NCI-H2196 treated with DMSO at 0.1 percent for 48 hours (cell line): Measurements from ENCODE around the gene CDK2AP2.
"Not testable (repeated sequence)": the region's sequence is repeated elsewhere in the genome, so short reads cannot be mapped to it uniquely, and the experiment has no call there.

Experiments used
- DNase-seq: peaks from one replicate; lab custom pipeline; 2025; ENCODE audit not compliant: unreplicated experiment; lab: John Stamatoyannopoulos, UW

Gene CDK2AP2

DNA sequence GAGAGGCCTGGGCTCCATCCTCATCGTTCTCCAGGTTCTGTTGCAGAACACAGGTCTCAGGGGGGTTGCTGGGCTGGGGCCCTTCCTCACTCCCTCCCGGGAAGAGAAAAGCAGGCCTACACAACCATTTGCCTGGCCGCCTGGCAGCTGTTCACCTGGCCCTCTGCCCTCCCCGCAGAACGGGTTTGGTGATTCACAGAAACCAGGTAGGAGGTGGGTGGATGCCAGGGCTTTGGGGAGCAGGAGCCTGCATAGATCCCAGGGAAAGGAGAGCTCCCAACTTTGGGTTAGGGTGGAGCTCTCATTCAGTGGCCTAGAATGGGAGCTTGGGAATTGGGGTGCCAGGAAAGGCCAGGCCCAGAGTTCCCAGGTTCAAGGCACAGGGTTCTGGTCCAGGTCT is 39.9 kb downstream of the CDK2AP2 start:
- peak; percentile 20 for DNase-seq

GRCh38 chr11:67466962-67467771 is 40.8 kb downstream of the CDK2AP2 start:
- DNase-seq, result no peak

GRCh38 chr11:67466367-67466766 is 41.6 kb downstream of the CDK2AP2 start:
- no peak for DNase-seq

DNA sequence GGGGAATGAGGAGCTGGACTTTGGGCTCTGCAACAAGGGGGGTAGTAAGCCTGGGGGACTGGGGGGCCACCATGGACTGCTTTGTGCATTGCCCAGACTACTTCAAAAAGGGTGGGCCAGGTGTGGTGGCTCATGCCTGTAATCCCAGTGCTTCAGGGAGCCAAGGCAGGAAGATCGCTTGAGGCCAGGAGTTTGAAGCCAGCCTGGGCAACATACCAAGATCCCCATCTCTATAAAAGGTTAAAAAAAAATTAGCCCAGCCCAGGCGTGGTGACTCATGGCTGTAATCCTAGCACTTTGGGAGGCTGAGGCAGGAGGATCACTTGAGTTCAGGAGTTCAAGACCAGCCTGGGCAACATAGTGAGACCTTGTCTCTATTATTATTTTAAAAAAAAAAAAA is 42.4 kb downstream of the CDK2AP2 start:
- DNase-seq, result not testable (repeated sequence)

DNA sequence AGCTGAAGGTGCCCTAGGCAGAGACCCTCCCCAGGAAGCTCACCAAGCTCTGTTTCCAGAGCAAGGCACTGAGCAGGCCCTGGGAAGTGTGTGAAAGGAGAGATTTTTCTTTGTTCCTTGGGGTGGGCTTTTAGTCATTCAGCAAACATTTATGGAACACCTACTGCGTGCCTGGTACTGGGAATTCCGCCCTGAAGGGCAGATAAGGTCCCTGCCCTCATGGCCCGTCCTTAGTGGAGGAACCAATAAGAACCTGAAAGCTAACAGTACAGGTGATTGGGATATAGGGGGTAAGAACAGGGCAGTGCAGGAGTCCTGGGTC is 42.8 kb downstream of the CDK2AP2 start:
- DNase-seq, result no peak

DNA sequence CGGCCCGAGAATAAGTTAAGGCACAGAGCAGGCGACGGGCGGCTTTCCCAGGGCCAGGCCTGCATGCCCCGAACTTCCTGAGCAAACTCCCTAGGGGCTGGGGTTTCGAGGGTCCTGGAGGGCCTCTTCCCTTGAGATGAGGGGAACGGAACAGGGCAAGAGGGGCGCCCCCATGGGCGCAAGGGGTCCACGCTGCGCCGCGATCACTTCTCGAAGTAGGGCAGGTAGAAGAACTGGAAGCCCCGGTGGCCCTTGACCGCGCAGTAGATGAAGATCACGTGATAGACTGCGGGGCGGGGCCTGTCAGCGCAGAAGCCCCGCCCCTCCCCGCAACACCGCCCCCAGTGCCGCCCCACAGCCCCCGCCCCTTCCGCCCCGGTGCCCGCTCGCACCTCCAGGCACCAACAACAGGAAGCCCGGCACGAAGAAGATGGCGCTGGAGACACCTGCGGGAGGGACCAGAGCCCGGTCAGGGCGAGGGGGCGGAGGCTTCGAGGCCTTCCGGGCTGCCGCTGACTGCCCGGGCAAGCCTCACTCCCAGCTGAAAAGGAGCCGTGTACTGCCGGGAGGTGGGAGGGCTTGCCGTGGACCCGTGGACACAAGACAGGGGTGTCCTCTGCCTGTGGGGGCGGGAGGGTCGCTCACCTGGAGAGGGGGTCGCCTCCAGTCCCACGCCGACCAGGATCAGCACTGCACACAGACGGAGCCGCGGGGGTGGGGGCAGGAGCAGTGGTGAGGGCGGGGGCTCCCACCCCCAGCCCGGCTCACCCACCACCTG is 43.4 kb downstream of the CDK2AP2 start:
- peak; percentile 87 for DNase-seq

DNA sequence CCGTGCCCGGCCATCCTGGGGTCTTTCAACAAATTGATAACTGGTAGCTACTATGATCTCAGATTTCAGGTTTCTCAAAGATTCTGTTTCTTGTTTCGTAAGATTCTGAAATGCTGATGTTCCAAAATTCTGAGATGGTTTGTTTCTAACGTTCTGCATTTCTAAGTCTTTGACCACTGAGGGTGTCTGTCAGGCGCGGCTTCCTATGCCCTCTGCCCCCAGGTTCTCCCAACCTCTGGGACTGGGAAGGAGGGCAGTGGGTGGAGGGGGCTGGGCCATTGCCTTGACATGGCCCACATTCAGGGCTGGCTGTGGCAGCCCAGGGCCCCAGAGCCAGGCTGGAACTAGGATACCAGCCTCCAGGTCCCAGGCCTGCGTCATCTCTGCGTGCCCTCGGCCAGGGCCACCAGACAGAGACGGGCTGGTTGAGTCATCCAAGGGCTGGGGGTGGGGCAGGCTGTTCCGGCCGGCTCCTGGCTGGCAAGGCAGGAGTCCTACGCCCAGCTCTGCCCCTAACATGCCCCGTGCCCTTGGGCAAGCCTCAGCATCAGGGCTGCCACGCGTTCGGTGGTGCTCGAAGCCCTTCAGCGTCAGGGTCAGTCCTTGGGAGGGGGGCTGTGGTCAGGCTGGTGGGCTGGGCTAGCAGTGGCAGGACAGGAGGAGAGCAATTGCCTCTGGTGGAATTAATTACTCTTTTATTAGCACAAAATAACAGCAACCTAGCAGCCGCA is 44.1 kb downstream of the CDK2AP2 start:
- no peak for DNase-seq

DNA sequence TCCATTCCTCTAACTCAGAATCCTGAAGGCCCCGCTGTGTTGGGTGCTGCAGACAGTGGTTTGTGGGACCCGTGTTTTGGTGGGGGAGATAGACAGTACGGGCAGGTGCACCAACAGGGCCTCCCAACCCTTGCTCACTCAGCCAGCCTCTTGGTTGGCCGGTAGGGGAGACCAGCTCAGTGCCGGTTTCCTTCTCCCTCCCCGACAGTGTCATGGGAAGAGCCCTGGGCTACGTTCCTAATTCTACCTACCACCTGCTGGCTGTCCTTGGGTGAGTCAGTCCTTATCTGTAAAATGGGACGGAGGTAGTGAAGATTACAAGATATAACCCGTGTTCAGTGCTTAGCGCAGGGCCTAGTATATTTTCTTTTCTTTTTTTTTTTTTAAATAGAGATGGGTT is 44.8 kb downstream of the CDK2AP2 start:
- DNase-seq, result no peak

DNA sequence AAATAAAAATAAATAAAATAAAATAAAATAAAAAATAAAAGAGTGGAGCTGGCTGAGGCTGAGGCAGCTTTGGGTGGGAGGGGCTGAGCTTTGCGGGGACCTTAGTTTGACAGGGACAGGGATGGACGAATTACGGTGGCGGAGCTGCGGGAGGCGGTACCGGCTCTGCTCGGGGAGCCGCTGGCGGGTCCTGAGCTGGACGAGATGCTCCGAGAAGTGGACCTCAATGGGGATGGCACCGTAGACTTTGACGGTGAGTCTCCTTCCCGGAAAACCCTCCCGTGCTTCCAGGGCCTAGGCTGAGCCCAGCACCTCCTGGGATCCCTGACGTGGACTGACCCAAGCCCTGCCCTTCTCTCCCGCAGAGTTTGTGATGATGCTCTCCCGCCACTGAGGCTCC is 49.7 kb downstream of the CDK2AP2 start:
- DNase-seq, result no peak

DNA sequence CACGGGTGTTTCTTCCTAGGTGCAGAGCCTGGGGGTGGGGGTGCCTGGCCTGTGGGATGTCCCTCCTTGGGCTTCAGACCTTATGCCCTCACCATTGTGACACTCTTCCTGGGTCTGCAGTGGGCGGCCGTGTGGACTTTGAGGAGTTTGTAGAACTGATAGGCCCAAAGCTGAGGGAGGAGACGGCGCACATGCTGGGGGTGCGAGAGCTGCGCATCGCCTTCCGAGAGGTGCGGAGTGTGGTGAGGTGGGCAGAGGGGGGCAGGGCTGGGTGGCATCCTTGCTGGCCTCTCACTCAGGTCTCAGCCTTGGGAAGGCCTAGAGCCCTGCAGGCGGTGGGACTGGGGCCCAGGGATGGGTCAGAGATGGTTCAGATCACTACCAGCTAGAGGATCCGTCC is 50.5 kb downstream of the CDK2AP2 start:
- DNase-seq, result no peak
